HepG2 (cell line): Measurements from ENCODE around the gene ALDH16A1. TPM values are rescaled to one million over a fixed set of nuclear protein-coding genes. Genes with fewer than 3 reads are reported as not detected.

Experiments
- AKAP8 ChIP-seq: sonication (generic); formaldehyde crosslinking; IDR thresholded peaks from 2 replicates; pipeline ENCODE4 v1.5.1; 2020; ENCODE audit warnings: mild to moderate bottlenecking, missing genetic modification reagents
- CREB1 ChIP-seq, 2 experiments: fragments of 450-650 bp in 1 of 2; IDR thresholded peaks; 2 replicates each; pipeline ENCODE4 v1.6.1; 2016 to 2017; ENCODE audit warnings: control low read depth in 1 of 2, mild to moderate bottlenecking in 1 of 2, missing compliant biosample characterization in 1 of 2, missing genetic modification characterization in 1 of 2
- HMGXB3 ChIP-seq: sonication (generic); formaldehyde crosslinking; IDR thresholded peaks from 2 replicates; pipeline ENCODE4 v1.4.0; 2020; ENCODE audit warnings: missing genetic modification reagents, borderline replicate concordance
- JARID2 ChIP-seq: sonication (generic); formaldehyde crosslinking; IDR thresholded peaks from 2 replicates; pipeline ENCODE4 v1.8.1; 2023; ENCODE audit warnings: missing genetic modification reagents, inconsistent platforms; ENCODE audit not compliant: insufficient replicate concordance
- NFE2 ChIP-seq: sonication (generic); formaldehyde crosslinking; IDR thresholded peaks from 2 replicates; pipeline ENCODE4 v1.4.0; 2020; ENCODE audit warnings: missing genetic modification reagents
- NFIB ChIP-seq: sonication (generic); formaldehyde crosslinking; IDR thresholded peaks from 2 replicates; pipeline ENCODE4 v1.9.0; 2021; ENCODE audit warnings: missing genetic modification reagents, mild to moderate bottlenecking, borderline replicate concordance
- SMAD1 ChIP-seq: sonication (generic); formaldehyde crosslinking; IDR thresholded peaks from 2 replicates; pipeline ENCODE4 v1.4.0; 2020; ENCODE audit warnings: missing genetic modification reagents, low read depth, mild to moderate bottlenecking, borderline replicate concordance
- SNAPC2 ChIP-seq: sonication (generic); formaldehyde crosslinking; IDR thresholded peaks from 2 replicates; pipeline ENCODE4 v1.8.1; 2022; ENCODE audit warnings: mild to moderate bottlenecking, missing genetic modification reagents
- ZNF232 ChIP-seq: sonication (generic); formaldehyde crosslinking; IDR thresholded peaks from 2 replicates; pipeline ENCODE4 v1.4.0; 2020; ENCODE audit warnings: missing genetic modification reagents, borderline replicate concordance
- ZNF607 ChIP-seq: sonication (generic); formaldehyde crosslinking; IDR thresholded peaks from 2 replicates; pipeline ENCODE4 v1.5.1; 2020; ENCODE audit warnings: missing genetic modification reagents, mild to moderate bottlenecking, borderline replicate concordance
- ZNF629 ChIP-seq: sonication (generic); formaldehyde crosslinking; conservative IDR thresholded peaks from 2 replicates; pipeline ENCODE4 v1.5.0; 2020; ENCODE audit warnings: missing genetic modification reagents
- ZNF646 ChIP-seq: sonication (generic); formaldehyde crosslinking; IDR thresholded peaks from 2 replicates; pipeline ENCODE4 v1.9.0; 2021; ENCODE audit warnings: mild to moderate bottlenecking, missing genetic modification reagents
- ZNF883 ChIP-seq: sonication (generic); formaldehyde crosslinking; IDR thresholded peaks from 2 replicates; pipeline ENCODE4 v1.5.1; 2020; ENCODE audit warnings: mild to moderate bottlenecking, missing genetic modification reagents; ENCODE audit errors: not compliant biosample characterization
- polyA plus RNA-seq, 8 experiments: library from polyadenylated mRNA; depleted of rRNA in 3 of 8; stranded (reverse) in 7 of 8; unstranded in 1 of 8; fragments of >200 nt; fragmentation: Illumina TruSeq in 4 of 8; extraction: Trizol in 4 of 8; gene quantifications; 2 replicates each; pipeline versions ENCODE4 v1.2.1 to v1.2.3, GENCODE V29; 2011 to 2016; ENCODE audit warnings: low read depth in 4 of 8, missing spikeins in 1 of 8, mixed read lengths in 1 of 8; ENCODE audit not compliant: insufficient read depth in 1 of 8
- total RNA-seq, 5 experiments: library from RNA; depleted of rRNA; stranded (reverse); fragments of >200 nt; fragmentation: Illumina TruSeq; extraction: Trizol; gene quantifications; 2 replicates each; pipeline ENCODE4 v1.2.3, GENCODE V29; 2016; ENCODE audit warnings: low read depth in 1 of 5
- TF ChIP-seq, protein P1 (sequence below): sonication (generic); formaldehyde crosslinking; IDR thresholded peaks from 2 replicates; pipeline ENCODE4 v1.4.0; 2020; ENCODE audit warnings: missing genetic modification reagents

Gene ALDH16A1
- total and polyA plus RNA-seq, 2 of the 13 experiments (the other 11 are each of a cell fraction or from before 2014, with no cell fraction given), result 8.4 to 34.9 TPM

GRCh38 chr19:49487277-49488045 lies 34.4 kb downstream of the ALDH16A1 start, which contains the start of gene RPL13A (continued):
- TF ChIP-seq HMGXB3 (CRISPR knock-in tag), result peak; percentile 93; the same call in 1 of the 2 replicates
- TF ChIP-seq ZNF232 (CRISPR knock-in tag), result peak; percentile 81; the same call in 1 of the 2 replicates
- peak; percentile 74 for TF ChIP-seq ZNF883 (CRISPR knock-in tag)
- 0 out of 2 replicates have a peak, but pooled peaks have one; percentile 34 for TF ChIP-seq SNAPC2 (CRISPR knock-in tag)
- peak; percentile 75 for TF ChIP-seq AKAP8 (CRISPR knock-in tag)
- no peak for TF ChIP-seq ZNF646 (CRISPR knock-in tag)
- no peak for TF ChIP-seq NFIB (CRISPR knock-in tag)
- no peak for TF ChIP-seq SMAD1 (CRISPR knock-in tag)
- TF ChIP-seq NFE2 (CRISPR knock-in tag), result no peak
- TF ChIP-seq, protein P1, sequence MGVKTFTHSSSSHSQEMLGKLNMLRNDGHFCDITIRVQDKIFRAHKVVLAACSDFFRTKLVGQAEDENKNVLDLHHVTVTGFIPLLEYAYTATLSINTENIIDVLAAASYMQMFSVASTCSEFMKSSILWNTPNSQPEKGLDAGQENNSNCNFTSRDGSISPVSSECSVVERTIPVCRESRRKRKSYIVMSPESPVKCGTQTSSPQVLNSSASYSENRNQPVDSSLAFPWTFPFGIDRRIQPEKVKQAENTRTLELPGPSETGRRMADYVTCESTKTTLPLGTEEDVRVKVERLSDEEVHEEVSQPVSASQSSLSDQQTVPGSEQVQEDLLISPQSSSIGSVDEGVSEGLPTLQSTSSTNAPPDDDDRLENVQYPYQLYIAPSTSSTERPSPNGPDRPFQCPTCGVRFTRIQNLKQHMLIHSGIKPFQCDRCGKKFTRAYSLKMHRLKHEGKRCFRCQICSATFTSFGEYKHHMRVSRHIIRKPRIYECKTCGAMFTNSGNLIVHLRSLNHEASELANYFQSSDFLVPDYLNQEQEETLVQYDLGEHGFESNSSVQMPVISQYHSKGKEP (CRISPR knock-in tag), result peak; percentile 92
- TF ChIP-seq ZNF607 (CRISPR knock-in tag), result peak; percentile 65
- peak; percentile 91 for TF ChIP-seq CREB1 (IDR thresholded peaks at IDR 0.05)
- peak; percentile 99 for TF ChIP-seq CREB1 (CRISPR knock-in tag; IDR thresholded peaks at IDR 0.05)
- no peak for TF ChIP-seq ZNF629 (CRISPR knock-in tag)
- TF ChIP-seq JARID2, result no peak
